Keratinocyte (primary cell): Measurements from ENCODE around the gene CDC16.

Experiments
- CTCF ChIP-seq, 3 experiments: IDR thresholded peaks in 1 of 3; conservative IDR thresholded peaks in 1 of 3; optimal IDR thresholded peaks in 1 of 3; 2 replicates in 2 of 3; 3 replicates in 1 of 3; pipeline versions ENCODE3 to v1.5.1; 2011; ENCODE audit warnings: low read length in 3 of 3, mild to moderate bottlenecking in 3 of 3, moderate library complexity in 2 of 3, control low read depth in 1 of 3, inconsistent platforms in 1 of 3; ENCODE audit not compliant: insufficient read depth in 2 of 3; ENCODE audit errors: extremely low read depth in 1 of 3
- EZH2 ChIP-seq: IDR thresholded peaks from one replicate; pipeline ENCODE4 v1.6.1; 2012; ENCODE audit warnings: inconsistent platforms, mild to moderate bottlenecking, low read length, moderate library complexity

GRCh38 chr13:114318624-114319023 lies 83.9 kb downstream of the CDC16 start:
- TF ChIP-seq CTCF (optimal IDR thresholded peaks at IDR 0.05 in 1 of 3, IDR thresholded peaks at IDR 0.05 in 1 of 3, conservative IDR thresholded peaks at IDR 0.05 in 1 of 3; ENCODE audit: extremely low read depth in 1 of 3, insufficient read depth in 2 of 3, low read length in 3 of 3), result no peak
- TF ChIP-seq EZH2, result no peak
